GM19468 (cell line): ENCODE data around the gene TMEM165.

Source experiments
- ATAC-seq: cut with Tn5 transposase; IDR thresholded peaks from one replicate; pipeline ENCODE4 v1.9.1; 2021; ENCODE audit warnings: mild to moderate bottlenecking, moderate library complexity, moderate number of reproducible peaks; ENCODE audit not compliant: unreplicated experiment; ENCODE audit errors: extremely low read depth

The TMEM165 gene

GRCh38 chr4:55445921-55446577 lies 50.3 kb downstream of the TMEM165 start:
- no peak for ATAC-seq

- ATAC-seq, result no peak
Observed at GRCh38 chr4:55446578-55446922, 50.8 kb downstream of the TMEM165 start.

DNA sequence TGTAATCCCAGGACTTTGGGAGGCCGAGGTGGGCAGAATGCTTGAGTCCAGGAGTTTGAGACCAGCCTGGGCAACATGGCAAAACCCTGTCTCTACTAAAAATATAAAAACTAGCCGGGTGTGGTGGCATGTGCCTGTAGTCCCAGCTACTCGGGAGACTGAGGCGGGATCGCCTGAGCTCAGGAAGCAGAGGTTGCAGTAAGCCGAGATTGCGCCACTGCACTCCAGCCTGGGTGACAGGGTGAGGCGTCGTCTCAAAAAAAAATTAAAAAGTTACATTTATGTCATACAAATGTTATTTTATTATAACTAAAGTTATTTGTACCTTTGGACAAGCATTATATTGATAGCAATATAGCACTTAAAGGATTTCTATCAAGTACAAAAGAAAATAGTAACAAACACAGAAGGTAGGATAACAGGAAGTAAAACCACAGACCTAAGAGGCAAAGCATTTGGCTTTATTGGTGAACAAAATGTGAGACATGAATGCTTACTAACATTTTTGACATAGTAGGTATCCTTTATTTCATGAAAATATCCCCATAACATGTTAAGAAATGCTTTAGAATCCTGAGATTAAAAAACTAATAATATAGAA lies 51.5 kb downstream of the TMEM165 start:
- ATAC-seq, result no peak

GRCh38 chr4:55447831-55448230 lies 52.1 kb downstream of the TMEM165 start:
- ATAC-seq, result no peak

- ATAC-seq, result no peak
Observed at GRCh38 chr4:55450566-55450965, 54.8 kb downstream of the TMEM165 start.

DNA sequence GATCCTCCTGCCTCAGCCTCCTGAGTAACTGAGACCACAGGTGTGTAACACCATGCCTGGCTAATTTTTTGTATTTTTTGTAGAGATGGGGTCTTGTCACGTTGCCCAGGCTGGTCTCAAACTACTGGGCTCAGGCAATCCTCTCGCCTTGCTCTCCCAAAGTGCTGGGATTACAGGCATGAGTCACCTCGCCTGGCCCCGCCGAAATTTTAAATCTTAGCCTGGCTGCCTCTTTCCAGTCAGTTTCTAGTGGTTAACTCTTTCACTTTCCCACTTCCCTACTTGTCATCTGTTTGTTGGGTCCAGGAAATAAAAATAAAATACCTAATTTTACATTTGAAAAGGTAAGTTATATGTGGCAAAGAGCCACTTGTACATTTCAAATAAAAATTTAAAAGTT lies 62.4 kb downstream of the TMEM165 start:
- no peak for ATAC-seq

GRCh38 chr4:55458611-55459010 lies 62.9 kb downstream of the TMEM165 start:
- ATAC-seq, result no peak

GRCh38 chr4:55466001-55466400 lies 70.2 kb downstream of the TMEM165 start:
- no peak for ATAC-seq

GRCh38 chr4:55468724-55469123 lies 73.0 kb downstream of the TMEM165 start:
- ATAC-seq, result no peak

DNA sequence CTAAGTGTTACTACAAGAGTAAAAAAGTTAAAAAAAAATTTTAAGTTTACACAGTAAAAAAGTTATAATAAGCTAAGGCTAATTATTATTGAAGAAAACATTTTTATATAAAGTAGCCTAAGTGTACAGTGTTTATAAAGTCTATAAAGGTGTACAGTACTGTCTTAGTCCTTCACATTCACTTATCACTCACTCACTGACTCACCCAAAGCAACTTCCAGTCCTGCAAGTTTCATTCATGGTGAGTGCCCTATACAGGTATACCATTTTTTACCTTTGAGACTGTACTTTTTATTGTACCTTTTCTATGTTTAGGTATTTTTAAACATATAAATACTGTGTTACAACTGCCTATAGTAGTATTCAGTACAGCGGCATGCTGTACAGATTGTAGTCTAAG lies 74.2 kb downstream of the TMEM165 start:
- no peak for ATAC-seq
